ENCODE data around the gene KMT2E.

KMT2E gene

GRCh38 chr7:105151152-105151551 is 137.1 kb downstream of the KMT2E start:
- Histone ChIP-seq H3K79me2 (ENCODE audit: control insufficient read depth, insufficient read depth, low read length, poor library complexity) (no peaks in the 10 kb centered on the region), H3K4me1 (ENCODE audit: control insufficient read depth in 1 of 2, insufficient read depth in 2 of 2, low read length in 2 of 2) (no peaks in the 10 kb centered on the region), H3K4me3 (ENCODE audit: low read depth, low read length) (no peak overlapping the region), H3K27ac (ENCODE audit: low read depth, low read length) (no peak overlapping the region), H3K23ac (ENCODE audit: low read length) (no peak overlapping the region), H3K79me1 (ENCODE audit: low read length) (no peaks in the 10 kb centered on the region), H2BK12ac (ENCODE audit: low read length) (no peak overlapping the region), H3K27me3 (ENCODE audit: insufficient read depth, low read length) (no peaks in the 10 kb centered on the region), H3K14ac (ENCODE audit: low read length) (no peak overlapping the region), H3K9me3 (ENCODE audit: insufficient read depth, low read depth, low read length) (no peaks in the 10 kb centered on the region), H3K9ac (ENCODE audit: low read length) (no peak overlapping the region), H4K91ac (ENCODE audit: low read depth, low read length) (no peak overlapping the region), H3K18ac (ENCODE audit: low read length) (no peak overlapping the region), H2BK120ac (ENCODE audit: insufficient read depth, low read length, poor library complexity) (no peak overlapping the region), H4K12ac (ENCODE audit: low read depth, low read length) (no peak overlapping the region), H3K4me2 (ENCODE audit: low read length) (no peak overlapping the region), H2AFZ (ENCODE audit: insufficient read depth, low read length, poor library complexity) (no peak overlapping the region), H2AK5ac (ENCODE audit: low read length) (no peak overlapping the region), H3K36me3 (ENCODE audit: control insufficient read depth in 1 of 2, insufficient read depth in 2 of 2, low read length in 2 of 2) (no peaks in the 10 kb centered on the region), H3K4ac (ENCODE audit: low read depth, low read length) (no peak overlapping the region), H2BK5ac (ENCODE audit: low read depth, low read length, poor library complexity) (no peak overlapping the region), H4K8ac (ENCODE audit: low read depth, low read length) (no peak overlapping the region)
- no peak for DNase-seq
- no CpG with 5 or more reads among the region's 3 CpGs for WGBS (ENCODE audit: extremely low coverage, insufficient coverage, insufficient read length)

DNA sequence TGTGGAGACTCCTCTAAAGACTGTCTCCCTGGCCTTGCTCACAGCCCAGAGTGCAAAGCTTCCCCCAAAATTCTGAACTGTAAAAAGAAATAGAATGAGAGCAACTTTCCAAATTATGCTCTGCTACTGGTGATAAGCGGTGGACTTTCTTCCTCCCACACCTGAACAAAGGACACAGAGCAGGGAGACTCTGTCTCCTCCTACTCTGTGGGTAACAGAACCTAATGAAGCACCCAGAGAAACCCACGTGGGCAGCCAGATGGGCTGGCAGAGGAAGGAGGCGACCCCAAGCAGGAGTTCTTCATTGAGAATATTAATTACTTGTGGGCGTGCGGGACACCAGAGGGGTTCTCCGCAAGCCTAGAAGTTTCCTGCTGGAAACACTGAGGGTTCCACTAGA is 139.5 kb downstream of the KMT2E start:
- no peak overlapping the region for H4K12ac ChIP-seq (ENCODE audit: low read depth, low read length)
- no peak overlapping the region for H2BK12ac ChIP-seq (ENCODE audit: low read length)
- no CpG with 5 or more reads among the region's 6 CpGs for WGBS (ENCODE audit: extremely low coverage, insufficient coverage, insufficient read length)
- H3K9ac ChIP-seq (ENCODE audit: low read length) = no peak overlapping the region
- no peak overlapping the region for H3K4me3 ChIP-seq (ENCODE audit: low read depth, low read length)
- H3K27me3 ChIP-seq (ENCODE audit: insufficient read depth, low read length) = no peaks in the 10 kb centered on the region
- H2AFZ ChIP-seq (ENCODE audit: insufficient read depth, low read length, poor library complexity) = no peak overlapping the region
- peaks cover 2% of the 10 kb centered on the region for H3K9me3 ChIP-seq (ENCODE audit: insufficient read depth, low read depth, low read length)
- no peak overlapping the region for H3K18ac ChIP-seq (ENCODE audit: low read length)
- no peak overlapping the region for H2AK5ac ChIP-seq (ENCODE audit: low read length)
- H3K4me1 ChIP-seq (ENCODE audit: control insufficient read depth in 1 of 2, insufficient read depth in 2 of 2, low read length in 2 of 2) = no peaks in the 10 kb centered on the region
- H3K79me2 ChIP-seq (ENCODE audit: control insufficient read depth, insufficient read depth, low read length, poor library complexity) = no peaks in the 10 kb centered on the region
- no peak overlapping the region for H4K91ac ChIP-seq (ENCODE audit: low read depth, low read length)
- no peaks in the 10 kb centered on the region for H3K36me3 ChIP-seq (ENCODE audit: control insufficient read depth in 1 of 2, insufficient read depth in 2 of 2, low read length in 2 of 2)
- H3K79me1 ChIP-seq (ENCODE audit: low read length) = no peaks in the 10 kb centered on the region
- H2BK5ac ChIP-seq (ENCODE audit: low read depth, low read length, poor library complexity) = no peak overlapping the region
- H3K14ac ChIP-seq (ENCODE audit: low read length) = no peak overlapping the region
- H3K4me2 ChIP-seq (ENCODE audit: low read length) = no peak overlapping the region
- H3K23ac ChIP-seq (ENCODE audit: low read length) = no peak overlapping the region
- no peak overlapping the region for H4K8ac ChIP-seq (ENCODE audit: low read depth, low read length)
- no peak overlapping the region for H3K4ac ChIP-seq (ENCODE audit: low read depth, low read length)
- H2BK120ac ChIP-seq (ENCODE audit: insufficient read depth, low read length, poor library complexity) = no peak overlapping the region
- no peak for DNase-seq
- no peak overlapping the region for H3K27ac ChIP-seq (ENCODE audit: low read depth, low read length)

GRCh38 chr7:105154084-105154483 is 140.1 kb downstream of the KMT2E start:
- Histone ChIP-seq H3K18ac (ENCODE audit: low read length) (no peak overlapping the region), H4K12ac (ENCODE audit: low read depth, low read length) (no peak overlapping the region), H3K14ac (ENCODE audit: low read length) (no peak overlapping the region), H3K79me1 (ENCODE audit: low read length) (no peaks in the 10 kb centered on the region), H2BK120ac (ENCODE audit: insufficient read depth, low read length, poor library complexity) (no peak overlapping the region), H4K8ac (ENCODE audit: low read depth, low read length) (no peak overlapping the region), H2BK12ac (ENCODE audit: low read length) (no peak overlapping the region), H3K79me2 (ENCODE audit: control insufficient read depth, insufficient read depth, low read length, poor library complexity) (no peaks in the 10 kb centered on the region), H2BK5ac (ENCODE audit: low read depth, low read length, poor library complexity) (no peak overlapping the region), H3K4me1 (ENCODE audit: control insufficient read depth in 1 of 2, insufficient read depth in 2 of 2, low read length in 2 of 2) (no peaks in the 10 kb centered on the region), H2AK5ac (ENCODE audit: low read length) (no peak overlapping the region), H3K36me3 (ENCODE audit: control insufficient read depth in 1 of 2, insufficient read depth in 2 of 2, low read length in 2 of 2) (no peaks in the 10 kb centered on the region), H3K9ac (ENCODE audit: low read length) (no peak overlapping the region), H3K4me3 (ENCODE audit: low read depth, low read length) (no peak overlapping the region), H3K27me3 (ENCODE audit: insufficient read depth, low read length) (no peaks in the 10 kb centered on the region), H2AFZ (ENCODE audit: insufficient read depth, low read length, poor library complexity) (no peak overlapping the region), H3K23ac (ENCODE audit: low read length) (no peak overlapping the region), H4K91ac (ENCODE audit: low read depth, low read length) (no peak overlapping the region), H3K9me3 (ENCODE audit: insufficient read depth, low read depth, low read length) (peaks cover 2% of the 10 kb centered on the region), H3K4me2 (ENCODE audit: low read length) (no peak overlapping the region), H3K4ac (ENCODE audit: low read depth, low read length) (no peak overlapping the region), H3K27ac (ENCODE audit: low read depth, low read length) (no peak overlapping the region)
- DNase-seq = no peak
- no CpG with 5 or more reads among the region's 2 CpGs for WGBS (ENCODE audit: extremely low coverage, insufficient coverage, insufficient read length)

- H3K36me3 ChIP-seq (ENCODE audit: control insufficient read depth in 1 of 2, insufficient read depth in 2 of 2, low read length in 2 of 2) = peaks cover 0 to 2% of the 10 kb centered on the region in 2 experiments
- H3K4me2 ChIP-seq (ENCODE audit: low read length) = no peak overlapping the region
- H3K27me3 ChIP-seq (ENCODE audit: insufficient read depth, low read length) = no peaks in the 10 kb centered on the region
- H3K4ac ChIP-seq (ENCODE audit: low read depth, low read length) = no peak overlapping the region
- no peaks in the 10 kb centered on the region for H3K79me1 ChIP-seq (ENCODE audit: low read length)
- H2BK120ac ChIP-seq (ENCODE audit: insufficient read depth, low read length, poor library complexity) = no peak overlapping the region
- H3K9ac ChIP-seq (ENCODE audit: low read length) = no peak overlapping the region
- H2AFZ ChIP-seq (ENCODE audit: insufficient read depth, low read length, poor library complexity) = no peak overlapping the region
- H4K12ac ChIP-seq (ENCODE audit: low read depth, low read length) = no peak overlapping the region
- H3K18ac ChIP-seq (ENCODE audit: low read length) = no peak overlapping the region
- H3K23ac ChIP-seq (ENCODE audit: low read length) = no peak overlapping the region
- H3K14ac ChIP-seq (ENCODE audit: low read length) = no peak overlapping the region
- H3K4me1 ChIP-seq (ENCODE audit: control insufficient read depth in 1 of 2, insufficient read depth in 2 of 2, low read length in 2 of 2) = no peaks in the 10 kb centered on the region
- H2BK12ac ChIP-seq (ENCODE audit: low read length) = no peak overlapping the region
- H4K8ac ChIP-seq (ENCODE audit: low read depth, low read length) = no peak overlapping the region
- no peaks in the 10 kb centered on the region for H3K79me2 ChIP-seq (ENCODE audit: control insufficient read depth, insufficient read depth, low read length, poor library complexity)
- H3K27ac ChIP-seq (ENCODE audit: low read depth, low read length) = no peak overlapping the region
- DNase-seq = no peak
- no peak overlapping the region for H3K4me3 ChIP-seq (ENCODE audit: low read depth, low read length)
- H3K9me3 ChIP-seq (ENCODE audit: insufficient read depth, low read depth, low read length) = peaks cover 2% of the 10 kb centered on the region
- H2AK5ac ChIP-seq (ENCODE audit: low read length) = no peak overlapping the region
- WGBS (ENCODE audit: extremely low coverage, insufficient coverage, insufficient read length) = no CpG with 5 or more reads among the region's 2 CpGs
- H4K91ac ChIP-seq (ENCODE audit: low read depth, low read length) = no peak overlapping the region
- no peak overlapping the region for H2BK5ac ChIP-seq (ENCODE audit: low read depth, low read length, poor library complexity)
Measured at GRCh38 chr7:105156731-105157130, 142.7 kb downstream of the KMT2E start.

All from trophoblast cell (in vitro differentiated cells and primary cell).